ENCODE results near the gene HDAC4. TPM values are rescaled to one million over a fixed set of nuclear protein-coding genes. Genes with fewer than 3 reads are reported as not detected.

The HDAC4 gene
- total and polyA plus RNA-seq, 2 donors from 2014 or later: 2.2 to 56.8 TPM

GRCh38 chr2:239329284-239329971 lies 71.4 kb downstream of the HDAC4 start:
- Histone ChIP-seq H3K9me3 (ENCODE audit: control insufficient read depth in 2 of 3, insufficient read depth in 1 of 3, low read length in 3 of 3) (no peaks in the 10 kb centered on the region), H3K4me3 (ENCODE audit: low read length in 3 of 3) (no peak overlapping the region), H3K36me3 (ENCODE audit: control insufficient read depth in 2 of 3, insufficient read depth in 3 of 3, low read length in 3 of 3) (no peaks in the 10 kb centered on the region), H3K27ac (ENCODE audit: low read depth in 2 of 2, low read length in 2 of 2) (peak overlapping the region in 1 of 2 donors; percentile 36), H3K4me1 (ENCODE audit: control insufficient read depth in 2 of 3, insufficient read depth in 2 of 3, low read depth in 1 of 3, low read length in 3 of 3) (peaks cover 0 to 27% (median 13%) of the 10 kb centered on the region in 3 donors), H3K9ac (ENCODE audit: low read length in 3 of 3) (no peak overlapping the region), H3K27me3 (ENCODE audit: control insufficient read depth, insufficient read depth, low read length) (no peaks in the 10 kb centered on the region)
- no peak for TF ChIP-seq CTCF (IDR thresholded peaks at IDR 0.05; ENCODE audit: borderline replicate concordance, extremely low read depth, insufficient read depth)
- DNase-seq: peak in 1 of 5 donors; percentile 60
- FAIRE-seq: no peak
- intact Hi-C loops (cut with DNase I): no loop called here

- Histone ChIP-seq H3K27ac (ENCODE audit: low read depth in 2 of 2, low read length in 2 of 2) (peak overlapping the region; percentile 47 to 76), H3K27me3 (ENCODE audit: control insufficient read depth, insufficient read depth, low read length) (no peaks in the 10 kb centered on the region), H3K9me3 (ENCODE audit: control insufficient read depth in 2 of 3, insufficient read depth in 1 of 3, low read length in 3 of 3) (no peaks in the 10 kb centered on the region), H3K4me3 (ENCODE audit: low read length in 3 of 3) (no peak overlapping the region), H3K36me3 (ENCODE audit: control insufficient read depth in 2 of 3, insufficient read depth in 3 of 3, low read length in 3 of 3) (no peaks in the 10 kb centered on the region), H3K9ac (ENCODE audit: low read length in 3 of 3) (peak overlapping the region in 1 of 3 donors; percentile 56), H3K4me1 (ENCODE audit: control insufficient read depth in 2 of 3, insufficient read depth in 2 of 3, low read depth in 1 of 3, low read length in 3 of 3) (peaks cover 0 to 27% (median 13%) of the 10 kb centered on the region in 3 donors)
- FAIRE-seq (no peak), DNase-seq (peak in 4 of 5 donors; percentile 76 to 91 (median 82))
- intact Hi-C loops (cut with DNase I): no loop called here
- no peak for TF ChIP-seq CTCF (IDR thresholded peaks at IDR 0.05; ENCODE audit: borderline replicate concordance, extremely low read depth, insufficient read depth)
These were observed 72.2 kb downstream of the HDAC4 start for GRCh38 chr2:239328351-239329191.

GRCh38 chr2:239327536-239328350 lies 73.1 kb downstream of the HDAC4 start:
- H3K9ac ChIP-seq (ENCODE audit: low read length in 3 of 3): no peak overlapping the region
- DNase-seq (peak in 2 of 5 donors; percentile 9 to 48), FAIRE-seq (no peak)
- H3K36me3 ChIP-seq (ENCODE audit: control insufficient read depth in 2 of 3, insufficient read depth in 3 of 3, low read length in 3 of 3): no peaks in the 10 kb centered on the region
- peaks cover 0 to 27% (median 13%) of the 10 kb centered on the region in 3 donors for H3K4me1 ChIP-seq (ENCODE audit: control insufficient read depth in 2 of 3, insufficient read depth in 2 of 3, low read depth in 1 of 3, low read length in 3 of 3)
- no peaks in the 10 kb centered on the region for H3K27me3 ChIP-seq (ENCODE audit: control insufficient read depth, insufficient read depth, low read length)
- peak overlapping the region; percentile 47 to 76 for H3K27ac ChIP-seq (ENCODE audit: low read depth in 2 of 2, low read length in 2 of 2)
- TF ChIP-seq CTCF (IDR thresholded peaks at IDR 0.05; ENCODE audit: borderline replicate concordance, extremely low read depth, insufficient read depth): no peak
- H3K4me3 ChIP-seq (ENCODE audit: low read length in 3 of 3): no peak overlapping the region
- intact Hi-C loops (cut with DNase I): no loop called here
- no peaks in the 10 kb centered on the region for H3K9me3 ChIP-seq (ENCODE audit: control insufficient read depth in 2 of 3, insufficient read depth in 1 of 3, low read length in 3 of 3)
